GM13976 (cell line): Measurements from ENCODE around the gene CEACAM8.
"Not testable (repeated sequence)": the region's sequence is repeated elsewhere in the genome, so short reads cannot be mapped to it uniquely, and the experiment has no call there.

ENCODE experiments used
- DNase-seq: peaks from one replicate; pipeline ENCODE4 v3.0.0; 2012; ENCODE audit warnings: low spot score
- in situ Hi-C: fragments of 300-500 bp; cut with MboI; formaldehyde crosslinking; loops from one replicate; pipeline ENCODE4 v1.12.0; 2022; ENCODE audit warnings: low sequenced_read_pairs, mixed read lengths, inconsistent platforms; ENCODE audit not compliant: unreplicated experiment
- TF ChIP-seq, protein P1 (sequence below): IDR thresholded peaks from 2 replicates; pipeline ENCODE4 v1.5.1; 2012; ENCODE audit warnings: borderline replicate concordance, mild to moderate bottlenecking; ENCODE audit not compliant: insufficient read depth; ENCODE audit errors: extremely low read depth, missing control alignments, control extremely low read depth

Gene CEACAM8

DNA sequence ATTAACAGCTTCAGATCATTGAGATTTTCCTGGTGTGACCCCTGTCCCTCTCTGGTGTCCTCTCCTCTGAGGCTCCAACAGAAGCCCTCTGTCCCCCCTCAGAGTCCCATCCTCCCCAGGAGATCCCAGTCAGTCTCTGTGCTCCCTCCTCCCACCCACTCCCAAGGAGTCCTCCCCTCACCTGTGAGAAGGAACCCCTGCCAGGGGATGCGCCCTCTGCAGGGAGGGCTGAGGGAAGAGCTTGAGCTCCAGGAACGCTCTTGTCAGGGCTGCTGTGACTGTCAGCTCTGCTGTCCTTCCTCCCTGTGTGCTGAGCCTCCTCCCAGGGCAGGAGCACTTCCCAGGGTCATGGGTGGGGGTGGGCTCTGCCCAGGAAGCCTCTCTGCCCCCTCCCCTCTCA lies 33.2 kb downstream of the CEACAM8 start:
- TF ChIP-seq, protein P1, sequence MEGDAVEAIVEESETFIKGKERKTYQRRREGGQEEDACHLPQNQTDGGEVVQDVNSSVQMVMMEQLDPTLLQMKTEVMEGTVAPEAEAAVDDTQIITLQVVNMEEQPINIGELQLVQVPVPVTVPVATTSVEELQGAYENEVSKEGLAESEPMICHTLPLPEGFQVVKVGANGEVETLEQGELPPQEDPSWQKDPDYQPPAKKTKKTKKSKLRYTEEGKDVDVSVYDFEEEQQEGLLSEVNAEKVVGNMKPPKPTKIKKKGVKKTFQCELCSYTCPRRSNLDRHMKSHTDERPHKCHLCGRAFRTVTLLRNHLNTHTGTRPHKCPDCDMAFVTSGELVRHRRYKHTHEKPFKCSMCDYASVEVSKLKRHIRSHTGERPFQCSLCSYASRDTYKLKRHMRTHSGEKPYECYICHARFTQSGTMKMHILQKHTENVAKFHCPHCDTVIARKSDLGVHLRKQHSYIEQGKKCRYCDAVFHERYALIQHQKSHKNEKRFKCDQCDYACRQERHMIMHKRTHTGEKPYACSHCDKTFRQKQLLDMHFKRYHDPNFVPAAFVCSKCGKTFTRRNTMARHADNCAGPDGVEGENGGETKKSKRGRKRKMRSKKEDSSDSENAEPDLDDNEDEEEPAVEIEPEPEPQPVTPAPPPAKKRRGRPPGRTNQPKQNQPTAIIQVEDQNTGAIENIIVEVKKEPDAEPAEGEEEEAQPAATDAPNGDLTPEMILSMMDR = no peak
- DNase-seq = no peak

DNA sequence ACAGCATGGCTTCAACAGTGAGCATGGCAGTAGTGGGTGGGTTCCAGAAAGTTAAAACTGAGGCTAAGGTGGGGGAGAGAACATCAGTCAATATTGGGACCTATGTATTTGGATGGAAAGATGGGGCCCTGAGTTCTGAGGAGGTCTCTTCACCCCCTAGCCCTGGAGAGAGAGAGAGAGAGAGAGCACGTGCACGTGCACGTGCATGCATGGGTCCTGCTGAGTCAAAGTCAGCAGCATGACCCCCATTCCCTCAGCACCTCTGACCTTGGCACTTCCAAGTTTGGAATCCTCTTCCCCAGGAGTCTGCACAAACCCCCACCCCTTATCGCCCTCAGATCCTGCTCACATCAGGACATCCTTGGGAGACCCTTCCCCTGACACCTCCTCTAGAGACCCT lies 34.0 kb downstream of the CEACAM8 start:
- TF ChIP-seq, protein P1 = no peak
- no peak for DNase-seq
- in situ Hi-C loops = no loop called here

More for the DNA sequence above, 33.2 kb downstream of the CEACAM8 start:
- in situ Hi-C loops = no loop called here

DNA sequence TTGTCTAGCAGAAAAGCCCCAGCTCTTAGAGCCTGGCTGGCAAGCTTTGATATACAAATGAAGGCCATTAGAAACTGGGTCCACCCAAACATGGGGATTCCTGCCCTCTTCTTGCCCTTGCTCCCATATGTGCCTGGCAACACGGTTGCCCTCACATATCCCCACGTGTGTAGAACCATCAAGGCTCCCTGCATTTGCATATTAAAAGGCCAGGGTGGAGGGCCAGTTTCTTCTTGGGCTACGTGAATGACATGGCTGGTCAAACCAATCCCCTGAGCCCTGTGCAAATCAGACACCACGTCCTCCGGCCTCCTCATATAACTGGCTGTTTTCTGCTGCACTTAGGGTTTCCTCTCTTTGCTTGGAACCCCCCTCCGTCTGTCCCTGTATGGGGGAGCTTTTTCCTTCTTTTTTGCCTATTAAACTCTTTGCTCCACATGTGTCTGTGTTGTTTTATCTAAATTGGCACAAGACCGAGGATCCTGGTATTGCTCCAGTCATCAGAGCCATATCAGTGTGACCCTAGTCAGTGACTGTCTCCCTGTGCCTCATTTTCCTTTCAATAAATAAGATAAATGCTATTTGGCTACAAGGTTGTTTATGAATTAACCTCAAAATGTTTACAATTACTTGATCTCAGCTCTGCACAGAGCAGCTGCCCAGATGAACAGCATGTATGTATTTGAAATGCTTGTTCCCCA lies 36.1 kb downstream of the CEACAM8 start:
- in situ Hi-C loops = no loop called here
- DNase-seq = no peak
- TF ChIP-seq, protein P1 = no peak

DNA sequence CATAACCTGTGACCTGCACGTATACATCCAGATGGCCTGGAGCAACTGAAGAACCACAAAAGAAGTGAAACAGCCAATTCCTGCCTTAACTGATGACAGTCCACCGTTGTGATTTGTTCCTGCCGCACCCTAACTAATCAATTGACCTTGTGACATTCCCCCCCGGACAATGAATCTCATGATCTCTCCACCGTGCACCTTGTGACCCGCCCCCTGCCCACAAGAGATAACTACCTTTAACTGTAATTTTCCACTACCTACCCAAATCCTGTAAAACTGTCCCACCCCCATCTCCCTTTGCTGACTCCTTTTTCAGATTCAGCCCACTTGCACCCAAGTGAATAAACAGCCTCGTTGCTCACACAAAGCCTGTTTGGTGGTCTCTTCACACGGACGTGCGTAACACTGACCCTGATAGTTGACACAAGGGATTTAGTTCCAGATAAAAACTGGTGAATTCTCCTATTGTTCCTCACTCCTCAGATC lies 37.3 kb downstream of the CEACAM8 start:
- in situ Hi-C loops, DNase-seq: not testable (repeated sequence)

DNA sequence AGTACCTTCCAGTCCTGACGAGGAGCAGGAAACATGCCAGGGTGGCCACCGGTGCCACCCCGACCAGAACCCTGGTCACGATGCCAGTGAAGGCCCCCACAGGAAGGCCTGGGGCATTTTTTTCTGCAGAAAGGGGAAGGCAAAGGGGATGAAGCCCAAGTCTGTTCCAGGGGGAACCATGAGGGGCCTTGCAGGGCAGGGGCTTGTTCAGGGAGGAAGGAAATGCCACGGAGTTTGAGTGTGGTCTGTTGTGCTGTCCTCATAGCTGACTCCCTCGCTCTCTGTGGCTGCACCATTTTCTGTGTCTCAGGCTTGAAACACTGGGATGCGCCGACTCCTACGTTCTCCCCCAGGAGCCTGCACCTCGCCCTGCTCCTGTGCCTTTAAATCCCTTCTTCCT lies 38.9 kb downstream of the CEACAM8 start:
- DNase-seq = no peak
- in situ Hi-C loops = no loop called here
- TF ChIP-seq, protein P1 = no peak

DNA sequence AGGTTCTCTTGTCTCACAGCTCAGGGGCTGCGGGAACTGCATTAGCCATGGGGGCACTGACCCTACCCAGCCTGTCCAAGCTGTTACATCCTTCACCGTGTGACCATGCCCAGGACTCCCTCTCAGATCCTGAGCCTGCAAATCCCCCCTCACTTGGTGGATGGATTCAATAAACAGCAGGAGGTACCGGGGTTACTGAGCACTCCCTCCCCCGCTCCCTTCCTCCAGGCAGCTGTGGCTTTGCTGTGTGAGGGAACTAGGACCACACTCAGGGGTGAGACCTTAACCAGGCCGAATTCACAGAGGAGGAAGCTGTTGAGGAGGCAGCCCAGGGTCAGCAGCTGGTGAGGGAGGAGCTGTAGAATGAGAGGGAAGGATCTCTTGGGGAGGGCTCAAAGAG lies 39.4 kb downstream of the CEACAM8 start:
- in situ Hi-C loops = no loop called here
- DNase-seq = no peak
- TF ChIP-seq, protein P1 = no peak

DNA sequence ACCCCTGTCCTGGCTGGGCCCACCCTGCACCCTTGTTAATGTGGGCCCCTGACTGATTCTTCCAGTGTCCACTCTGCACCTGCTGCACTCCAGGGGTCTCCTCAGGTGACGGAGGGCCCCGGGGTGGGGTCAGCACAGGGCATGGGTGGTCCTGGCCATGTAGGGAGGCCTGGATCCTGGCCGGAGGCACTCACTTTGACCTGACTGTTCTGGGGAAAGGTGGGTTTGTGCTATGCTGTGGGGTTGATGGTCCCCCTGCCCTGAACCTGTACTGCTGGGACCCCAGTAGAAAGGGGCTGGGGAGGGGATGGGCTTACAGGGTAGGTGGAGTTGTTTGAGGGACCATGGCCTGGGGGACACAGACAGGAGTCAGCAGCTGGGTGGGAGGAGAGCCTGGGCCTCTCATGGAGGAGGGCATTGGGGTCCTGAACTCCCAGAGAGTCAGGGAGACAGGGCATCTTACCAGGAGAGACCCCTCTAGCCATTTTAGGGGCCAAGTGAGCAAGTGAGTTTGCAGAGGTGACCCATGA lies 40.6 kb downstream of the CEACAM8 start:
- TF ChIP-seq, protein P1 = no peak
- in situ Hi-C loops = no loop called here

More for the DNA sequence above, 40.6 kb downstream of the CEACAM8 start:
- no peak for DNase-seq
